Glutamatergic neuron (in vitro differentiated cells): ENCODE measurements around the gene TSHZ2. TPM values are rescaled to one million over a fixed set of nuclear protein-coding genes. Genes with fewer than 3 reads are reported as not detected.

ENCODE experiments used
- DNase-seq: peaks from one replicate; pipeline ENCODE4 v3.0.0; 2022
- H3K27ac Mint-ChIP-seq: one replicate; pipeline ENCODE4 v1.8.0; 2020; ENCODE audit warnings: mild to moderate bottlenecking, mixed read lengths, inconsistent platforms; ENCODE audit not compliant: unreplicated experiment
- H3K27me3 Mint-ChIP-seq: one replicate; pipeline ENCODE4 v1.8.0; 2020; ENCODE audit warnings: mild to moderate bottlenecking, moderate library complexity, mixed read lengths, inconsistent platforms; ENCODE audit not compliant: unreplicated experiment
- H3K36me3 Mint-ChIP-seq: one replicate; pipeline ENCODE4 v1.8.0; 2020; ENCODE audit warnings: mild to moderate bottlenecking, mixed read lengths, inconsistent platforms; ENCODE audit not compliant: unreplicated experiment
- H3K4me1 Mint-ChIP-seq: one replicate; pipeline ENCODE4 v1.8.0; 2020; ENCODE audit warnings: mild to moderate bottlenecking, low read depth, mixed read lengths, inconsistent platforms; ENCODE audit not compliant: unreplicated experiment
- H3K4me3 Mint-ChIP-seq: one replicate; pipeline ENCODE4 v1.8.0; 2020; ENCODE audit warnings: mild to moderate bottlenecking, mixed read lengths, inconsistent platforms; ENCODE audit not compliant: unreplicated experiment
- H3K9me3 Mint-ChIP-seq: one replicate; pipeline ENCODE4 v1.8.0; 2020; ENCODE audit warnings: mild to moderate bottlenecking, moderate library complexity, mixed read lengths, inconsistent platforms; ENCODE audit not compliant: unreplicated experiment
- CTCF ChIP-seq: fragments of 200-600 bp; sonication (generic); IDR thresholded peaks from one replicate; pipeline ENCODE4 v1.5.0; 2021; ENCODE audit not compliant: partially characterized antibody, unreplicated experiment
- total RNA-seq: library from RNA; stranded (reverse); fragmentation: NEBNext Ultra II Directional; extraction: Animal tissue kit (Norgen Biotek cat#: 25700); gene quantifications from one replicate; pipeline ENCODE4 v1.2.1, GENCODE V29; 2021; ENCODE audit not compliant: unreplicated experiment

The TSHZ2 gene
- total RNA-seq, 1 donor from 2014 or later = 10.0 TPM

GRCh38 chr20:53221731-53222130, 249.6 kb downstream of the TSHZ2 start:
- Mint-ChIP-seq H3K27ac (no peak overlapping the region), H3K27me3 (peaks cover 3% of the 10 kb centered on the region), H3K9me3 (peaks cover 7% of the 10 kb centered on the region), H3K36me3 (peaks cover 10% of the 10 kb centered on the region), H3K4me1 (peaks cover 5% of the 10 kb centered on the region), H3K4me3 (no peak overlapping the region)
- no peak for TF ChIP-seq CTCF
- no peak for DNase-seq

- no peak for TF ChIP-seq CTCF
These were observed 250.3 kb downstream of the TSHZ2 start for GRCh38 chr20:53222416-53222815.

GRCh38 chr20:53222932-53223331, 250.8 kb downstream of the TSHZ2 start:
- H3K9me3 Mint-ChIP-seq = peaks cover 7% of the 10 kb centered on the region
- no peaks in the 10 kb centered on the region for H3K27me3 Mint-ChIP-seq
- peaks cover 5% of the 10 kb centered on the region for H3K4me1 Mint-ChIP-seq
- no peak overlapping the region for H3K27ac Mint-ChIP-seq
- no peak for DNase-seq
- peaks cover 10% of the 10 kb centered on the region for H3K36me3 Mint-ChIP-seq
- no peak for TF ChIP-seq CTCF
- no peak overlapping the region for H3K4me3 Mint-ChIP-seq

More at GRCh38 chr20:53222416-53222815, 250.3 kb downstream of the TSHZ2 start:
- Mint-ChIP-seq H3K36me3 (peaks cover 10% of the 10 kb centered on the region), H3K4me1 (peaks cover 5% of the 10 kb centered on the region), H3K27ac (no peak overlapping the region), H3K27me3 (no peaks in the 10 kb centered on the region), H3K9me3 (peaks cover 7% of the 10 kb centered on the region), H3K4me3 (no peak overlapping the region)
- no peak for DNase-seq

GRCh38 chr20:53223626-53224172, 251.5 kb downstream of the TSHZ2 start:
- H3K9me3 Mint-ChIP-seq = peaks cover 7% of the 10 kb centered on the region
- H3K4me1 Mint-ChIP-seq = peaks cover 5% of the 10 kb centered on the region
- H3K4me3 Mint-ChIP-seq = no peak overlapping the region
- H3K36me3 Mint-ChIP-seq = peaks cover 10% of the 10 kb centered on the region
- H3K27ac Mint-ChIP-seq = no peak overlapping the region
- no peaks in the 10 kb centered on the region for H3K27me3 Mint-ChIP-seq
- no peak for DNase-seq
- TF ChIP-seq CTCF = no peak

GRCh38 chr20:53224851-53225250, 252.7 kb downstream of the TSHZ2 start:
- Mint-ChIP-seq H3K4me3 (no peak overlapping the region), H3K9me3 (peaks cover 5% of the 10 kb centered on the region), H3K4me1 (peaks cover 5% of the 10 kb centered on the region), H3K27me3 (no peaks in the 10 kb centered on the region), H3K27ac (no peak overlapping the region), H3K36me3 (peaks cover 9% of the 10 kb centered on the region)
- DNase-seq = no peak
- no peak for TF ChIP-seq CTCF
